Astrocyte (in vitro differentiated cells and primary cell): ENCODE measurements around the gene PTPRCAP. TPM values are rescaled to one million over a fixed set of nuclear protein-coding genes. Genes with fewer than 3 reads are reported as not detected.

Experiments used
- DNase-seq: peaks from one replicate; pipeline ENCODE4 v3.0.0-alpha.2; 2010; ENCODE audit warnings: low read depth
- FAIRE-seq: peaks from 2 replicates; lab custom pipeline; 2011; peaks lifted over from hg19 to GRCh38; lab: Jason Lieb, UNC
- H2AFZ ChIP-seq: 2 replicates; pipeline ENCODE4 v1.6.0; 2012; ENCODE audit warnings: low read depth, low read length, inconsistent platforms
- H3K27ac ChIP-seq: 2 replicates; pipeline ENCODE4 v1.5.1; 2011; ENCODE audit warnings: low read depth, low read length, inconsistent platforms
- H3K27me3 ChIP-seq: 2 replicates; pipeline ENCODE4 v1.6.0; 2011; ENCODE audit warnings: low read length, inconsistent platforms; ENCODE audit not compliant: insufficient read depth
- H3K36me3 ChIP-seq: 2 replicates; pipeline ENCODE4 v1.5.1; 2011; ENCODE audit warnings: low read length, inconsistent platforms; ENCODE audit not compliant: insufficient read depth
- H3K4me1 ChIP-seq: 2 replicates; pipeline ENCODE4 v1.5.1; 2011; ENCODE audit warnings: low read length, inconsistent platforms; ENCODE audit not compliant: insufficient read depth
- H3K4me2 ChIP-seq: 2 replicates; pipeline ENCODE4 v1.6.0; 2012; ENCODE audit warnings: low read length, inconsistent platforms
- H3K4me3 ChIP-seq: 2 replicates; pipeline ENCODE4 v1.5.1; 2011; ENCODE audit warnings: low read depth, mild to moderate bottlenecking, low read length, inconsistent platforms; ENCODE audit not compliant: insufficient read depth
- H3K79me2 ChIP-seq: 2 replicates; pipeline ENCODE4 v1.6.0; 2012; ENCODE audit warnings: mild to moderate bottlenecking, low read length, inconsistent platforms; ENCODE audit not compliant: insufficient read depth
- H3K9ac ChIP-seq: 2 replicates; pipeline ENCODE4 v1.6.0; 2012; ENCODE audit warnings: mild to moderate bottlenecking, low read length, inconsistent platforms
- H3K9me3 ChIP-seq: 2 replicates; pipeline ENCODE4 v1.5.1; 2012; ENCODE audit warnings: low read depth, mild to moderate bottlenecking, low read length, inconsistent platforms; ENCODE audit not compliant: insufficient read depth
- H4K20me1 ChIP-seq: 2 replicates; pipeline ENCODE4 v1.6.0; 2012; ENCODE audit warnings: low read length, inconsistent platforms; ENCODE audit not compliant: insufficient read depth
- H3K27ac Mint-ChIP-seq: one replicate; pipeline ENCODE4 v1.8.0; 2021; ENCODE audit warnings: mild to moderate bottlenecking, mixed read lengths; ENCODE audit not compliant: unreplicated experiment
- H3K27me3 Mint-ChIP-seq: one replicate; pipeline ENCODE4 v1.8.0; 2021; ENCODE audit warnings: low read depth, mixed read lengths; ENCODE audit not compliant: unreplicated experiment
- H3K36me3 Mint-ChIP-seq: one replicate; pipeline ENCODE4 v1.8.0; 2021; ENCODE audit warnings: low read depth, mixed read lengths; ENCODE audit not compliant: unreplicated experiment
- H3K4me1 Mint-ChIP-seq: one replicate; pipeline ENCODE4 v1.8.0; 2021; ENCODE audit warnings: low read depth, mixed read lengths; ENCODE audit not compliant: unreplicated experiment
- H3K4me3 Mint-ChIP-seq: one replicate; pipeline ENCODE4 v1.8.0; 2021; ENCODE audit warnings: mild to moderate bottlenecking, moderate library complexity, mixed read lengths; ENCODE audit not compliant: unreplicated experiment
- H3K9me3 Mint-ChIP-seq: one replicate; pipeline ENCODE4 v1.8.0; 2021; ENCODE audit warnings: mild to moderate bottlenecking, mixed read lengths; ENCODE audit not compliant: unreplicated experiment
- EZH2 ChIP-seq: IDR thresholded peaks from 2 replicates; pipeline ENCODE4 v1.6.1; 2012; ENCODE audit warnings: mild to moderate bottlenecking, low read length, inconsistent platforms; ENCODE audit not compliant: insufficient read depth
- total RNA-seq: library from RNA; stranded (reverse); gene quantifications from 2 replicates; pipeline ENCODE4 v1.2.1, GENCODE V29; 2021
- TF ChIP-seq, protein P1 (sequence below): IDR thresholded peaks from 2 replicates; pipeline ENCODE4 v1.5.1; 2011; ENCODE audit warnings: low read depth, mild to moderate bottlenecking, inconsistent platforms, low read length, moderate library complexity; ENCODE audit not compliant: insufficient read depth

PTPRCAP gene
- total RNA-seq, 1 donor from 2014 or later = 1.7 TPM

- H2AFZ ChIP-seq = no peak overlapping the region
- Mint-ChIP-seq H3K27me3 (no peaks in the 10 kb centered on the region), H3K4me1 (peaks cover 4% of the 10 kb centered on the region), H3K36me3 (peaks cover 5% of the 10 kb centered on the region), H3K4me3 (peak overlapping the region; percentile 77), H3K27ac (peak overlapping the region; percentile 47), H3K9me3 (no peaks in the 10 kb centered on the region)
- peak overlapping the region; percentile 40 for H3K27ac ChIP-seq
- H3K4me1 ChIP-seq = peaks cover 16% of the 10 kb centered on the region
- peak overlapping the region; percentile 84 for H3K9ac ChIP-seq
- DNase-seq (no peak), FAIRE-seq (no peak)
- TF ChIP-seq EZH2 = no peak
- no peaks in the 10 kb centered on the region for H3K36me3 ChIP-seq
- peaks cover 2% of the 10 kb centered on the region for H3K27me3 ChIP-seq
- peaks cover 9% of the 10 kb centered on the region for H3K79me2 ChIP-seq
- H3K4me2 ChIP-seq = peak overlapping the region; percentile 94
- peak overlapping the region; percentile 70 for H3K4me3 ChIP-seq
- no peaks in the 10 kb centered on the region for H3K9me3 ChIP-seq
- no peaks in the 10 kb centered on the region for H4K20me1 ChIP-seq
Measured at GRCh38 chr11:67465189-67465510, 27.7 kb upstream of the PTPRCAP start.

DNA sequence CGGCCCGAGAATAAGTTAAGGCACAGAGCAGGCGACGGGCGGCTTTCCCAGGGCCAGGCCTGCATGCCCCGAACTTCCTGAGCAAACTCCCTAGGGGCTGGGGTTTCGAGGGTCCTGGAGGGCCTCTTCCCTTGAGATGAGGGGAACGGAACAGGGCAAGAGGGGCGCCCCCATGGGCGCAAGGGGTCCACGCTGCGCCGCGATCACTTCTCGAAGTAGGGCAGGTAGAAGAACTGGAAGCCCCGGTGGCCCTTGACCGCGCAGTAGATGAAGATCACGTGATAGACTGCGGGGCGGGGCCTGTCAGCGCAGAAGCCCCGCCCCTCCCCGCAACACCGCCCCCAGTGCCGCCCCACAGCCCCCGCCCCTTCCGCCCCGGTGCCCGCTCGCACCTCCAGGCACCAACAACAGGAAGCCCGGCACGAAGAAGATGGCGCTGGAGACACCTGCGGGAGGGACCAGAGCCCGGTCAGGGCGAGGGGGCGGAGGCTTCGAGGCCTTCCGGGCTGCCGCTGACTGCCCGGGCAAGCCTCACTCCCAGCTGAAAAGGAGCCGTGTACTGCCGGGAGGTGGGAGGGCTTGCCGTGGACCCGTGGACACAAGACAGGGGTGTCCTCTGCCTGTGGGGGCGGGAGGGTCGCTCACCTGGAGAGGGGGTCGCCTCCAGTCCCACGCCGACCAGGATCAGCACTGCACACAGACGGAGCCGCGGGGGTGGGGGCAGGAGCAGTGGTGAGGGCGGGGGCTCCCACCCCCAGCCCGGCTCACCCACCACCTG lies 27.1 kb upstream of the PTPRCAP start:
- no peaks in the 10 kb centered on the region for H3K27me3 Mint-ChIP-seq
- no peaks in the 10 kb centered on the region for H4K20me1 ChIP-seq
- H3K27ac ChIP-seq = peak overlapping the region; percentile 40
- peaks cover 16% of the 10 kb centered on the region for H3K4me1 ChIP-seq
- H3K27me3 ChIP-seq = peaks cover 2% of the 10 kb centered on the region
- peak overlapping the region; percentile 94 for H3K4me2 ChIP-seq
- H3K79me2 ChIP-seq = peaks cover 9% of the 10 kb centered on the region
- TF ChIP-seq, protein P1, sequence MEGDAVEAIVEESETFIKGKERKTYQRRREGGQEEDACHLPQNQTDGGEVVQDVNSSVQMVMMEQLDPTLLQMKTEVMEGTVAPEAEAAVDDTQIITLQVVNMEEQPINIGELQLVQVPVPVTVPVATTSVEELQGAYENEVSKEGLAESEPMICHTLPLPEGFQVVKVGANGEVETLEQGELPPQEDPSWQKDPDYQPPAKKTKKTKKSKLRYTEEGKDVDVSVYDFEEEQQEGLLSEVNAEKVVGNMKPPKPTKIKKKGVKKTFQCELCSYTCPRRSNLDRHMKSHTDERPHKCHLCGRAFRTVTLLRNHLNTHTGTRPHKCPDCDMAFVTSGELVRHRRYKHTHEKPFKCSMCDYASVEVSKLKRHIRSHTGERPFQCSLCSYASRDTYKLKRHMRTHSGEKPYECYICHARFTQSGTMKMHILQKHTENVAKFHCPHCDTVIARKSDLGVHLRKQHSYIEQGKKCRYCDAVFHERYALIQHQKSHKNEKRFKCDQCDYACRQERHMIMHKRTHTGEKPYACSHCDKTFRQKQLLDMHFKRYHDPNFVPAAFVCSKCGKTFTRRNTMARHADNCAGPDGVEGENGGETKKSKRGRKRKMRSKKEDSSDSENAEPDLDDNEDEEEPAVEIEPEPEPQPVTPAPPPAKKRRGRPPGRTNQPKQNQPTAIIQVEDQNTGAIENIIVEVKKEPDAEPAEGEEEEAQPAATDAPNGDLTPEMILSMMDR = no peak
- no peak for TF ChIP-seq EZH2
- no peaks in the 10 kb centered on the region for H3K9me3 ChIP-seq
- peak overlapping the region; percentile 70 for H3K4me3 ChIP-seq
- FAIRE-seq (no peak), DNase-seq (peak; percentile 38)
- H3K36me3 Mint-ChIP-seq = peaks cover 5% of the 10 kb centered on the region
- no peaks in the 10 kb centered on the region for H3K36me3 ChIP-seq
- H2AFZ ChIP-seq = peak overlapping the region; percentile 72
- H3K9me3 Mint-ChIP-seq = no peaks in the 10 kb centered on the region
- peak overlapping the region; percentile 77 for H3K4me3 Mint-ChIP-seq
- peaks cover 4% of the 10 kb centered on the region for H3K4me1 Mint-ChIP-seq
- peak overlapping the region; percentile 18 for H3K27ac Mint-ChIP-seq
- H3K9ac ChIP-seq = peak overlapping the region; percentile 84

DNA sequence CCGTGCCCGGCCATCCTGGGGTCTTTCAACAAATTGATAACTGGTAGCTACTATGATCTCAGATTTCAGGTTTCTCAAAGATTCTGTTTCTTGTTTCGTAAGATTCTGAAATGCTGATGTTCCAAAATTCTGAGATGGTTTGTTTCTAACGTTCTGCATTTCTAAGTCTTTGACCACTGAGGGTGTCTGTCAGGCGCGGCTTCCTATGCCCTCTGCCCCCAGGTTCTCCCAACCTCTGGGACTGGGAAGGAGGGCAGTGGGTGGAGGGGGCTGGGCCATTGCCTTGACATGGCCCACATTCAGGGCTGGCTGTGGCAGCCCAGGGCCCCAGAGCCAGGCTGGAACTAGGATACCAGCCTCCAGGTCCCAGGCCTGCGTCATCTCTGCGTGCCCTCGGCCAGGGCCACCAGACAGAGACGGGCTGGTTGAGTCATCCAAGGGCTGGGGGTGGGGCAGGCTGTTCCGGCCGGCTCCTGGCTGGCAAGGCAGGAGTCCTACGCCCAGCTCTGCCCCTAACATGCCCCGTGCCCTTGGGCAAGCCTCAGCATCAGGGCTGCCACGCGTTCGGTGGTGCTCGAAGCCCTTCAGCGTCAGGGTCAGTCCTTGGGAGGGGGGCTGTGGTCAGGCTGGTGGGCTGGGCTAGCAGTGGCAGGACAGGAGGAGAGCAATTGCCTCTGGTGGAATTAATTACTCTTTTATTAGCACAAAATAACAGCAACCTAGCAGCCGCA lies 26.4 kb upstream of the PTPRCAP start:
- H3K4me1 Mint-ChIP-seq = peaks cover 4% of the 10 kb centered on the region
- Histone ChIP-seq H3K36me3 (no peaks in the 10 kb centered on the region), H3K27ac (no peak overlapping the region), H3K4me1 (peaks cover 16% of the 10 kb centered on the region), H3K9me3 (no peaks in the 10 kb centered on the region), H3K79me2 (peaks cover 9% of the 10 kb centered on the region), H4K20me1 (no peaks in the 10 kb centered on the region), H3K4me3 (peak overlapping the region; percentile 34), H3K27me3 (peaks cover 2% of the 10 kb centered on the region), H2AFZ (peak overlapping the region; percentile 72), H3K9ac (no peak overlapping the region), H3K4me2 (peak overlapping the region; percentile 94)
- no peak for DNase-seq
- TF ChIP-seq, protein P1 = no peak
- no peak for TF ChIP-seq EZH2
- peak overlapping the region; percentile 18 for H3K27ac Mint-ChIP-seq
- no peaks in the 10 kb centered on the region for H3K9me3 Mint-ChIP-seq
- peak overlapping the region; percentile 77 for H3K4me3 Mint-ChIP-seq
- no peaks in the 10 kb centered on the region for H3K27me3 Mint-ChIP-seq
- FAIRE-seq = no peak
- H3K36me3 Mint-ChIP-seq = peaks cover 5% of the 10 kb centered on the region
